GM10266 (cell line): ENCODE measurements around the gene HEPN1.

Experiments used
- DNase-seq: peaks from one replicate; pipeline ENCODE4 v3.0.0; 2012; ENCODE audit errors: extremely low spot score
- CTCF ChIP-seq: IDR thresholded peaks from 2 replicates; pipeline ENCODE4 v1.5.1; 2012; ENCODE audit warnings: mild to moderate bottlenecking, low read depth; ENCODE audit not compliant: control insufficient read depth, insufficient read depth; ENCODE audit errors: missing control alignments

The HEPN1 gene

DNA sequence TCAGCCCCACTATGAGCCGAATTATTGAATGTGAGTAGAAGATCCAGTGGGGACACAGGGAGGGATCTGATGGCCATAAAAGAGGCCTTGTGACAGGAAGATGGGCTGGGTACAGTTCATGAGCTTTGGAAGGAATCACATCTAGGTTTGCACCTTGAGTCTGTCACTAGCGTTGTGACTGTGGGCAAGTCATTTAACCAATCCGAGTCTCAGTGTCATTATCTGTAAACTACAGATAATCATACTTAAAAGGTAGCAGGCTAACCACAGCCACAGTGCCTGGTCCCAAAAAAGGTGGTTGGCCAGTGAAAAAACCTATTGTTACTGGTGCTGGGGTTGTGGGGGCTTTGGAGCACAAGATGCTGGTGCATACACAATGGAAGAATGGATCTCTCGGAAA is 3.8 kb downstream of the HEPN1 start:
- no peak for TF ChIP-seq CTCF
- DNase-seq = no peak

DNA sequence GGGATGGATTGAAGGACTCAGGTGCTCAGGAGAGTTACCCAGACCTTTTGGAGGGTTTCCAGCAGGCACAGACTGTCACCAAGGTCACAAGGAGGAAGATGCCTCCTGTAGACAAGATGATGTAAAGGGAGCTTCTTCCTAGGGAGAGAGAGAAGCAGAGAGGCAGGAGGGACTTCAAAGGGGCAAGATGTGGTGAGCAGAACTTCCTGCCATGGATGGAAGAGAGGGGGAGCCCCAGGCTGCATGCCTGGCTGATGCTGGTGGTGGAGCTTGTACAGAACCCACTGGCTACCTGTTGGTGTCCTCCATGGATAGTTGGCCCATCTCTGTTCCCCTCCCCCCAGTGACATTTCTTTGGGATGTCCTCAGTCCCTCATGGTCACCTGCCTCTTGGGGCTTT is 4.2 kb downstream of the HEPN1 start:
- DNase-seq = no peak
- TF ChIP-seq CTCF = no peak

- no peak for TF ChIP-seq CTCF
- no peak for DNase-seq
These were observed 10.1 kb downstream of the HEPN1 start for GRCh38 chr11:124928942-124929665.

- no peak for DNase-seq
- no peak for TF ChIP-seq CTCF
These were observed 11.7 kb downstream of the HEPN1 start for GRCh38 chr11:124930799-124931198.

GRCh38 chr11:124934862-124935547 is 16.0 kb downstream of the HEPN1 start:
- TF ChIP-seq CTCF = no peak
- DNase-seq = no peak

DNA sequence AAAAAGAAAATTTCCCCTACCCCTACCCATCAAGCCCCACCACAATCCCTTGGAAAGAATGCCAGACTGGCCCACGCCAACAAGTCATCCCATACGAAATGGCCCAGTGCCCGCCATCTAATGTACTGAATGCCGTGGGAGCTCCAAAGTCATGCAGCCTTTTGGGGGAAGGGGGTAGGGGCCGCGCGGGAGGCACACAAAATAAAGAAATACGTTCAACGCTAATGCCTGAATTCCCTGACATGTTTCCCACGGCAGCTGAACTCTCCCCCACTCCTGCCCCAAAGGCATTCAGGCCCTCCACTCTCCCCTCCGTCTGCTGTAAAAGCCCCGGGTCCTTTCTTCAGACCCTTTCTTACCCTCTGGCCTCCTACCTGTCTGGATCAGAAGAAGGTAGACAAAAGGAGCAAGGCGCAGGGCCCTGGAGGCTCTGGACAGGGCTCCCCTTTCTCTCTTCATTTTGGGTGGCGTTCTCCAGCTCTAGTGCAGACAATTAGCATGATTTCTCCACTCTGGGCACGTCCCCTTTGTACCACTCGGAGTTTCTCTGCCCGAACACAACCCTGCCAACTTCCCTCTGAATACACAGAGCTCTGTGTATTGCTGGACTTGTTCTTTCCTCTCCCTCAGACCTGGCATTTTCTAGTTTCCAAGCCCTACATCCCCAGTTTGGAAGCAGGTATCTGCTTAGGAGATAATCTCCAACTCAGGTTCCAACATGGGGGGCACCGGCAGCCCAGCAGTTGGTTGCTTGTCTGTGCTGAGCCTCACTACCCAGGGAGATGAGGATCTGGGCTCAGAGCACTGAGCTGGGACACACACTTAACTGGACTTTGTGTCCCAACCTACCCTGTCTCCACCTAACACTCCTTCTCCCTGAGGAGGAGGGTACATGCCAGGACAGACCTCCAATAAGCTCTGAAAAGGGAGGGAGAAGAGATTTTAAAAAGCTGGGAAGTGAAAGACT is 16.8 kb downstream of the HEPN1 start, which contains the start of gene HEPACAM:
Gene HEPACAM, minus strand, starts transcription at position 500 of the 967 bp plus-strand sequence. Its CDS starts 41 bp downstream, at position 459.
- TF ChIP-seq CTCF = no peak
- DNase-seq = no peak
